GM18867 (cell line): ENCODE data around the gene XKR3.
"Not testable (repeated sequence)": the region's sequence is repeated elsewhere in the genome, so short reads cannot be mapped to it uniquely, and the experiment has no call there.

Experiments used
- ATAC-seq: cut with Tn5 transposase; IDR thresholded peaks from one replicate; pipeline ENCODE4 v1.9.1; 2021; ENCODE audit warnings: mild to moderate bottlenecking, moderate library complexity; ENCODE audit not compliant: unreplicated experiment

The XKR3 gene

DNA sequence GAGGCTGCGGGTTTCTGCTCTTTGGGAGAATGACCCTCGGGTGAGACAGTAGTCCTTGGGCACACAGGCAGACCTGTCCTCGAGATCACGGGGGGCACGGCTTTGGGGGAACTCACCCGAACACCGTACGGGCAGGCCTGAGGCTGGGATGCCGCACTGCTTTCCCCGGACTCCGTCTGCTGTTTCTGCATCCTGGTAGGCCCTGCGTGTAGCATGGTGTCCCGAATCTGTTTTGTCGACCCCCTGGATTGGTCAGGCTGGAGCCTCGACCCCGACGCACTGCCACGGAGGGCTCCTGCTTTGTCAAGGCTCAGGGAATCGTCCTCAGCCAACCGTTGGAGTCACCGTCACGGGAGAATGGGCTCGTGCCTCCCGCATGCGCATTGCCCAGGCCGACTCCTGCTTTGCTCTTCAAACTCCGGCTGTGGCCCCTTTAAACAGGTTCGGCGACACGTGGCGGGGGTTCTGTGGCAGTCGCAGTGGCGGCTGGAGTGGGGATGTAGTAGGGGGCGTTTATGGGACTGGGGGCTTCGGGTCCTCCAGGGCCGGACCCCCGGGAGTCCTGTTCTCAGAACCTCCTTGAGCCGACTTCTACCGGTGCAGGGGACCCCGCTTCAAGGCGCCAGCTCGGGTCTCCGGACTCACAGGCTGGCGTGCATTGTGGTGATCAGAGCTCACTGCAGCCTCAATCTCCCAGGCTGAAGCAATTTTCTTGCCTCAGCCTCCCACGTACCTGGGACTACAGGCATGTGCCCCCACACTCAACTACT is 76.9 kb downstream of the XKR3 start:
- not testable (repeated sequence) for ATAC-seq

DNA sequence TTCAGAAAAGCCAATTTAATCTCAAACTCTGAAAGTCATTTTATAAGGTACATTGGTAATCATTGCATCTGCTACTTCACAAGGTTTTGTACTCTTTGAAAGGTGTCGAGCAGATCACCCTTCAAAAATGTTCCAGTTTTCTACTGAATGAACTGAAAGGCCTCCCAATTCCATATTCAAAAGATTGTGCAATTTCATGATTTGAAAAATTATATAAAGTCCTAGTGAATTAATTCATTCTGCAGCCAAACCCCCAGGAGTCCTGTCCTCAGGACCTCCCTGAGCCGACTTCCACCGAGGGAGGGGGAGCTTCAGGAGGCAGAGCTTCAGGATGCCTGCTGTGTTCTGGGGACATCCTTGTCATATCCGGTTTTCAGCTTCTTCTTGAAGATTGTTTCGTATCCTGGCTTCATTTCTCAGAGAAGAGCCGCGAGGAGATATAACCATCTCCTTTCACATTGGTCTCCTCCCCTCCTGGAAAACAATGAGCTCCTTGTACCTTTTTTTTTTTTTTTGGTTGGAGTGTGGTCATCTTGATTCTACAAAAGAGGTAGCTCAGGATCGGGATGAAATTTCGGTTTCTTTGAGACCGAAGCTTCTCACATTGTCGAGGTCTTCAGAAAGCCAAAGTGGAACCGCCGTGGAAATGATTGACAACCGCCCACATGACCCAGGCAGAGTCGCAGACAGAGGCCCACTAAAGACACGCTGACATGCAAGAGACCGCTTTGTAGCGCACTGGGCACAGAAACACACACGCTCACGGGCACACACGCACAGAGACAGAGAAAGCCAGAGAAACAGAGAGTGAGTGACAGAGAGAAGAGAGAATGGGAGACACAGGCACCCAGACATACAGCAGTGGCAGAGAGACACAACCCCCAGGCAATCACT is 77.7 kb downstream of the XKR3 start:
- not testable (repeated sequence) for ATAC-seq

DNA sequence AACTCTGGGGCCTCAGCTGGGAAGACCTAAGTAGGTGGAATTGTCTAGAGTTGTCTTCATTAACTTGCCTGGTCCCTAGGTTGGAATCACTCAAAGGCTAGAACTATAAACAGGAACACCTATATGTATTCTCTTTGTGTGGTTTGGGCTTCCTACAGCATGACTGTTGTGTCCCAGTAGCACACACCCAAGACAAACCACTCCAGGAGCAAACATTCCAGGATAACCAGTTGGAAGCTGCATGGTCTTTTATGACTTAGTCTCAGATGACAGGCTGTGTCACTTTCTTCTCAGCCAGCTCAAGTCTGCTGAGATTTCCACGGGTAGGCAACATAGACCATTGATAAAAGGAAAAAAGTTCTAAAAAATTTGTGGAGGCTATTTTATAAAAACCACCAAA is 90.9 kb downstream of the XKR3 start:
- ATAC-seq, result not testable (repeated sequence)
